SW480 (cell line): ENCODE data around the gene SSH2.
"Not testable (repeated sequence)": the region's sequence is repeated elsewhere in the genome, so short reads cannot be mapped to it uniquely, and the experiment has no call there.

Source experiments
- DNase-seq: peaks from one replicate; pipeline ENCODE4 v3.0.0-alpha.2; 2016; ENCODE audit warnings: low spot score

SSH2 gene

GRCh38 chr17:29836643-29837042, 93.4 kb downstream of the SSH2 start:
- no peak for DNase-seq

GRCh38 chr17:29835435-29836351, 94.3 kb downstream of the SSH2 start:
- no peak for DNase-seq

- DNase-seq, result no peak
These were observed 96.2 kb downstream of the SSH2 start for GRCh38 chr17:29833801-29834200.

GRCh38 chr17:29828676-29829284, 101.2 kb downstream of the SSH2 start:
- no peak for DNase-seq

GRCh38 chr17:29827179-29827578, 102.8 kb downstream of the SSH2 start:
- DNase-seq, result no peak

GRCh38 chr17:29826114-29826692, 103.8 kb downstream of the SSH2 start:
- DNase-seq, result no peak

GRCh38 chr17:29825604-29826003, 104.4 kb downstream of the SSH2 start:
- peak; percentile 71 for DNase-seq

- no peak for DNase-seq
These were observed 108.1 kb downstream of the SSH2 start for GRCh38 chr17:29821897-29822296.

GRCh38 chr17:29820425-29820824, 109.6 kb downstream of the SSH2 start:
- no peak for DNase-seq

GRCh38 chr17:29807520-29808361, 122.3 kb downstream of the SSH2 start:
- DNase-seq, result peak; percentile 48

GRCh38 chr17:29802246-29802645, 127.8 kb downstream of the SSH2 start:
- DNase-seq, result no peak

GRCh38 chr17:29800457-29800856, 129.6 kb downstream of the SSH2 start:
- no peak for DNase-seq

- DNase-seq, result no peak
These were observed 133.4 kb downstream of the SSH2 start for GRCh38 chr17:29796652-29797051.

- DNase-seq, result no peak
These were observed 136.5 kb downstream of the SSH2 start for GRCh38 chr17:29793501-29793900.

GRCh38 chr17:29791336-29792080, 138.5 kb downstream of the SSH2 start:
- DNase-seq, result no peak

- DNase-seq, result no peak
These were observed 140.5 kb downstream of the SSH2 start for GRCh38 chr17:29789196-29790170.

GRCh38 chr17:29787995-29788394, 142.0 kb downstream of the SSH2 start:
- no peak for DNase-seq

- no peak for DNase-seq
These were observed 147.1 kb downstream of the SSH2 start for GRCh38 chr17:29782917-29783316.

- DNase-seq, result not testable (repeated sequence)
These were observed 150.2 kb downstream of the SSH2 start for GRCh38 chr17:29779812-29780190.
